Nephron (organoid): Measurements from ENCODE around the gene FKBP5.

ENCODE experiments used
- H3K27ac Mint-ChIP-seq, 3 experiments: 2 replicates each; pipeline ENCODE4 v1.8.0; 2020; ENCODE audit warnings: mixed read lengths in 3 of 3, mild to moderate bottlenecking in 2 of 3, moderate library complexity in 1 of 3
- H3K27me3 Mint-ChIP-seq: 2 replicates; pipeline ENCODE4 v1.8.0; 2021; ENCODE audit warnings: low read depth, mild to moderate bottlenecking, moderate library complexity, mixed read lengths
- H3K36me3 Mint-ChIP-seq: 2 replicates; pipeline ENCODE4 v1.8.0; 2020; ENCODE audit warnings: low read depth, mixed read lengths
- H3K4me1 Mint-ChIP-seq: 2 replicates; pipeline ENCODE4 v1.8.0; 2020; ENCODE audit warnings: mixed read lengths
- H3K4me3 Mint-ChIP-seq, 3 experiments: 2 replicates each; pipeline ENCODE4 v1.8.0; 2020; ENCODE audit warnings: mild to moderate bottlenecking in 3 of 3, mixed read lengths in 3 of 3, moderate library complexity in 2 of 3
- H3K9me3 Mint-ChIP-seq: 2 replicates; pipeline ENCODE4 v1.8.0; 2020; ENCODE audit warnings: mixed read lengths
- TF ChIP-seq, protein P1 (sequence below), 3 experiments: fragments of 200-600 bp; sonication (generic); IDR thresholded peaks; one replicate each; pipeline ENCODE4 v1.5.0; 2021; ENCODE audit warnings: antibody characterized with exemption in 3 of 3; ENCODE audit not compliant: unreplicated experiment in 3 of 3

The FKBP5 gene

GRCh38 chr6:35554811-35555210 lies 133.9 kb downstream of the FKBP5 start:
- Mint-ChIP-seq H3K27ac (no peak overlapping the region), H3K36me3 (peaks cover 5% of the 10 kb centered on the region), H3K4me1 (no peaks in the 10 kb centered on the region), H3K9me3 (peaks cover 9% of the 10 kb centered on the region), H3K27me3 (peaks cover 5% of the 10 kb centered on the region), H3K4me3 (no peak overlapping the region)
- TF ChIP-seq, protein P1, sequence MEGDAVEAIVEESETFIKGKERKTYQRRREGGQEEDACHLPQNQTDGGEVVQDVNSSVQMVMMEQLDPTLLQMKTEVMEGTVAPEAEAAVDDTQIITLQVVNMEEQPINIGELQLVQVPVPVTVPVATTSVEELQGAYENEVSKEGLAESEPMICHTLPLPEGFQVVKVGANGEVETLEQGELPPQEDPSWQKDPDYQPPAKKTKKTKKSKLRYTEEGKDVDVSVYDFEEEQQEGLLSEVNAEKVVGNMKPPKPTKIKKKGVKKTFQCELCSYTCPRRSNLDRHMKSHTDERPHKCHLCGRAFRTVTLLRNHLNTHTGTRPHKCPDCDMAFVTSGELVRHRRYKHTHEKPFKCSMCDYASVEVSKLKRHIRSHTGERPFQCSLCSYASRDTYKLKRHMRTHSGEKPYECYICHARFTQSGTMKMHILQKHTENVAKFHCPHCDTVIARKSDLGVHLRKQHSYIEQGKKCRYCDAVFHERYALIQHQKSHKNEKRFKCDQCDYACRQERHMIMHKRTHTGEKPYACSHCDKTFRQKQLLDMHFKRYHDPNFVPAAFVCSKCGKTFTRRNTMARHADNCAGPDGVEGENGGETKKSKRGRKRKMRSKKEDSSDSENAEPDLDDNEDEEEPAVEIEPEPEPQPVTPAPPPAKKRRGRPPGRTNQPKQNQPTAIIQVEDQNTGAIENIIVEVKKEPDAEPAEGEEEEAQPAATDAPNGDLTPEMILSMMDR (IDR thresholded peaks at IDR 0.05; ENCODE audit: unreplicated experiment in 3 of 3) = no peak

- Mint-ChIP-seq H3K4me1 (no peaks in the 10 kb centered on the region), H3K9me3 (peaks cover 11% of the 10 kb centered on the region)
- TF ChIP-seq, protein P1 (IDR thresholded peaks at IDR 0.05; ENCODE audit: unreplicated experiment in 3 of 3) = no peak
Measured at GRCh38 chr6:35553315-35553714, 135.4 kb downstream of the FKBP5 start.

GRCh38 chr6:35552285-35552917 lies 136.3 kb downstream of the FKBP5 start:
- Mint-ChIP-seq H3K27me3 (peaks cover 6% of the 10 kb centered on the region), H3K4me3 (no peak overlapping the region), H3K36me3 (peaks cover 7% of the 10 kb centered on the region), H3K9me3 (peaks cover 11% of the 10 kb centered on the region), H3K27ac (no peak overlapping the region), H3K4me1 (no peaks in the 10 kb centered on the region)
- TF ChIP-seq, protein P1 (IDR thresholded peaks at IDR 0.05; ENCODE audit: unreplicated experiment in 3 of 3) = peak; percentile 39 to 53 (median 44)

More at GRCh38 chr6:35553315-35553714, 135.4 kb downstream of the FKBP5 start:
- Mint-ChIP-seq H3K4me3 (no peak overlapping the region), H3K27ac (no peak overlapping the region), H3K27me3 (peaks cover 6% of the 10 kb centered on the region), H3K36me3 (peaks cover 7% of the 10 kb centered on the region)

- no peak overlapping the region for H3K4me3 Mint-ChIP-seq
- H3K9me3 Mint-ChIP-seq = peaks cover 11% of the 10 kb centered on the region
- H3K36me3 Mint-ChIP-seq = peaks cover 7% of the 10 kb centered on the region
- TF ChIP-seq, protein P1 (IDR thresholded peaks at IDR 0.05; ENCODE audit: unreplicated experiment in 3 of 3) = no peak
- H3K27me3 Mint-ChIP-seq = peaks cover 6% of the 10 kb centered on the region
- no peaks in the 10 kb centered on the region for H3K4me1 Mint-ChIP-seq
- H3K27ac Mint-ChIP-seq = no peak overlapping the region
Measured at GRCh38 chr6:35550437-35550836, 138.3 kb downstream of the FKBP5 start.

DNA sequence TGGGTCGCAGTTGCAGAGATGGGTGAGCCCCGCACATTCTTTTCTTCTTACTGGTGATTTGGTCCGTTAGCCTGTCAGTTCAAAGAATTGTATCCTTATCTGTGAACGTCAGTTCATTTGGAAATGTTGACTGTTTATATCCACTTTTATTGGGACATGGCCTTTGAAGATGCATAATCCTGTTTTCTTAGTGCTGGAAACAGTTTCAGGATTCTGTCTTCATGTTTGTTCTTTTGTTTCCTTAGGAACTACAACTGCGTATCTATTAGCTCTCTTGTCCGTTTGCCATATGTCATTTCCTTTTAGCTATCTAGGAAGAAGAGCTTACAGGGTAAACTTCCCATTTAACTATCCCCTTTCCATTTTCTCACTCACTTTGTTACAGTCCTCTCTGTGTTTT lies 141.0 kb downstream of the FKBP5 start:
- Mint-ChIP-seq H3K4me3 (no peak overlapping the region), H3K36me3 (peaks cover 7% of the 10 kb centered on the region), H3K9me3 (peaks cover 9% of the 10 kb centered on the region), H3K27ac (peak overlapping the region in 1 of 3 experiments; percentile 35), H3K27me3 (peaks cover 6% of the 10 kb centered on the region), H3K4me1 (no peaks in the 10 kb centered on the region)
- TF ChIP-seq, protein P1 (IDR thresholded peaks at IDR 0.05; ENCODE audit: unreplicated experiment in 3 of 3) = no peak

DNA sequence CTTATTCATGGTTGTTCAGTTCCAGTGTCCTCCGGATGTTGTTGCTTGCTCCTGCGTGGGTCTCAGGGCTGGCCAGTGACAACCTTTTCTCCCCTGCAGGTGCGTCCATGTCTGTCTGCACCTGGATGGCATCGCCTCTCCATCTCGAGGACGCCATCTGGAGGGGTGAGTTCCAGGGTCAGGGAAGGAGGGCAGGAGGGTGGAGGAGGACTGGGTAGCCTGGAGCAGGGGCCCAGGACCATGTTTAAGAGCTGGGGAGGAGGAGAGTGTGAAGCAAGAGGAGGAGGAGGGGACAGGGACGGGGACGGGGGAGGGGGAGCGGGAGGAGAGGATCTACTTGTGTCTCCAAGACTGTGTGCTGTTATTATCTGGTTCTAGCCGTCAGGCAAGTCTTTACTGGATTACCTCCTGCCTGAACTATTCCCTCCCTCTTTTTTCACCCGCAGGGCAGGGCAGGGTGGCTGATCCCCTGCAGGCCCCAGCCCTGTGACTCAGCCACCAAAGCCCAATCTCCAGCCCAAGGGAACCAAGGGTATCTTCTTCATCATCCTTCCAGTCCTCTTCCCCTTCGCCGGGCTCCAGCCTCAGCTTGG lies 143.8 kb downstream of the FKBP5 start:
- Mint-ChIP-seq H3K36me3 (peaks cover 2% of the 10 kb centered on the region), H3K4me1 (no peaks in the 10 kb centered on the region), H3K27me3 (peaks cover 2% of the 10 kb centered on the region), H3K9me3 (peaks cover 8% of the 10 kb centered on the region), H3K27ac (no peak overlapping the region), H3K4me3 (no peak overlapping the region)
- TF ChIP-seq, protein P1 (IDR thresholded peaks at IDR 0.05; ENCODE audit: unreplicated experiment in 3 of 3) = no peak
